ENCODE results near the gene TUBB2B. TPM values are rescaled to one million over a fixed set of nuclear protein-coding genes. Genes with fewer than 3 reads are reported as not detected.

TUBB2B gene
- polyA plus RNA-seq, 1 donor from 2014 or later: 3,172 TPM

Other genes starting within 250 kb of the TUBB2B start
- gene NQO2, start 227.8 kb downstream of the TUBB2B start, polyA plus RNA-seq: 33.2 and 47.7 TPM in 2 replicates
- 8.5 and 10.4 TPM in 2 replicates for gene RIPK1, start 159.2 kb downstream of the TUBB2B start, polyA plus RNA-seq
- 74.9 and 85.8 TPM in 2 replicates for gene BPHL, start 108.9 kb downstream of the TUBB2B start, polyA plus RNA-seq
- 1,088 and 1,361 TPM in 2 replicates for gene TUBB2A, start 70.1 kb downstream of the TUBB2B start, polyA plus RNA-seq
- 52.0 and 53.8 TPM in 2 replicates for gene PSMG4, start 31.3 kb upstream of the TUBB2B start, polyA plus RNA-seq
- gene SLC22A23, start 229.4 kb upstream of the TUBB2B start, polyA plus RNA-seq: 8.4 and 8.8 TPM in 2 replicates